ENCODE measurements around the gene APCDD1L.

- TF ChIP-seq SP1 (IDR thresholded peaks at IDR 0.05) (no peak), NFRKB (IDR thresholded peaks at IDR 0.05) (no peak), HDGF (IDR thresholded peaks at IDR 0.05; ENCODE audit: borderline replicate concordance) (no peak), ZNF384 (IDR thresholded peaks at IDR 0.05) (no peak)
These were observed 3.3 kb downstream of the APCDD1L start for GRCh38 chr20:58511861-58512260.
